GM19452 (cell line): ENCODE results near the gene TTYH2.
"Not testable (repeated sequence)": the region's sequence is repeated elsewhere in the genome, so short reads cannot be mapped to it uniquely, and the experiment has no call there.

Experiments
- ATAC-seq: cut with Tn5 transposase; IDR thresholded peaks from one replicate; pipeline ENCODE4 v1.9.1; 2021; ENCODE audit not compliant: unreplicated experiment

TTYH2 gene

GRCh38 chr17:74259667-74260524, 46.5 kb downstream of the TTYH2 start:
- ATAC-seq, result no peak

- ATAC-seq, result no peak
Measured at GRCh38 chr17:74260525-74260850, 47.1 kb downstream of the TTYH2 start.

GRCh38 chr17:74262601-74263000, 49.2 kb downstream of the TTYH2 start:
- no peak for ATAC-seq

GRCh38 chr17:74267054-74267453, 53.7 kb downstream of the TTYH2 start:
- not testable (repeated sequence) for ATAC-seq

GRCh38 chr17:74267579-74267978, 54.2 kb downstream of the TTYH2 start:
- no peak for ATAC-seq

GRCh38 chr17:74267987-74268499, 54.7 kb downstream of the TTYH2 start:
- ATAC-seq, result no peak

GRCh38 chr17:74268558-74268957, 55.2 kb downstream of the TTYH2 start:
- ATAC-seq, result no peak

GRCh38 chr17:74270333-74270732, 57.0 kb downstream of the TTYH2 start:
- no peak for ATAC-seq

GRCh38 chr17:74271281-74271680, 57.9 kb downstream of the TTYH2 start:
- ATAC-seq, result no peak

- no peak for ATAC-seq
Measured at GRCh38 chr17:74271901-74272561, 58.7 kb downstream of the TTYH2 start.

- no peak for ATAC-seq
Measured at GRCh38 chr17:74272731-74273201, 59.4 kb downstream of the TTYH2 start.

GRCh38 chr17:74274060-74274708, 60.8 kb downstream of the TTYH2 start, which contains the start of gene DNAI2:
Gene DNAI2, plus strand, starts transcription at chr17:74274234. Its CDS starts 7,584 bp downstream, at chr17:74281818.
- ATAC-seq, result no peak

GRCh38 chr17:74274709-74275340, 61.5 kb downstream of the TTYH2 start:
- no peak for ATAC-seq

GRCh38 chr17:74276051-74276476, 62.7 kb downstream of the TTYH2 start:
- ATAC-seq, result no peak

- no peak for ATAC-seq
Measured at GRCh38 chr17:74276541-74277009, 63.2 kb downstream of the TTYH2 start.

GRCh38 chr17:74277935-74278334, 64.6 kb downstream of the TTYH2 start:
- no peak for ATAC-seq

GRCh38 chr17:74279617-74280016, 66.2 kb downstream of the TTYH2 start:
- not testable (repeated sequence) for ATAC-seq

- no peak for ATAC-seq
Measured at GRCh38 chr17:74280093-74280513, 66.7 kb downstream of the TTYH2 start.

GRCh38 chr17:74281799-74282198, 68.4 kb downstream of the TTYH2 start:
- ATAC-seq, result no peak

GRCh38 chr17:74282274-74282586, 68.9 kb downstream of the TTYH2 start:
- ATAC-seq, result not testable (repeated sequence)
